ENCODE data around the gene CCNB3.

CCNB3 gene

DNA sequence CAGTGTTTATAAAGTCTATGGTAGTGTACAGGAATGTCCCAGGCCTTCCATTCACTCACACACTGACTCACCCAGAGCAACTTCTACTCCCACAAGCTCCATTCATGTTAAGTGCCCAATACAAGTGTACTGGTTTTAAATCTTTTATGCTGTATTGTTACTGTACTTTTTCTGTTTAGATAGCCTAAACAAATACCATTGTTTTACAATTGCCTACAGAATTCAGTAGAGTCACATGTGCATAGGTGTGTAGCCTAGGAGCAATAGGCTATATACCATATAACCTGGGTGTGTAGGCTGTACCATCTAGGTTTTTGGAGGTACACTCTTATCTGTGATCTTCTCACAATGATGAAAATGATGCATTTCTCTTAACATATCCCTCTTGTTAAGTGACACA lies 139.4 kb downstream of the CCNB3 start:
- DNase-seq: no peak

GRCh38 chrX:50372966-50373365 lies 168.4 kb downstream of the CCNB3 start:
- no peak for DNase-seq

DNA sequence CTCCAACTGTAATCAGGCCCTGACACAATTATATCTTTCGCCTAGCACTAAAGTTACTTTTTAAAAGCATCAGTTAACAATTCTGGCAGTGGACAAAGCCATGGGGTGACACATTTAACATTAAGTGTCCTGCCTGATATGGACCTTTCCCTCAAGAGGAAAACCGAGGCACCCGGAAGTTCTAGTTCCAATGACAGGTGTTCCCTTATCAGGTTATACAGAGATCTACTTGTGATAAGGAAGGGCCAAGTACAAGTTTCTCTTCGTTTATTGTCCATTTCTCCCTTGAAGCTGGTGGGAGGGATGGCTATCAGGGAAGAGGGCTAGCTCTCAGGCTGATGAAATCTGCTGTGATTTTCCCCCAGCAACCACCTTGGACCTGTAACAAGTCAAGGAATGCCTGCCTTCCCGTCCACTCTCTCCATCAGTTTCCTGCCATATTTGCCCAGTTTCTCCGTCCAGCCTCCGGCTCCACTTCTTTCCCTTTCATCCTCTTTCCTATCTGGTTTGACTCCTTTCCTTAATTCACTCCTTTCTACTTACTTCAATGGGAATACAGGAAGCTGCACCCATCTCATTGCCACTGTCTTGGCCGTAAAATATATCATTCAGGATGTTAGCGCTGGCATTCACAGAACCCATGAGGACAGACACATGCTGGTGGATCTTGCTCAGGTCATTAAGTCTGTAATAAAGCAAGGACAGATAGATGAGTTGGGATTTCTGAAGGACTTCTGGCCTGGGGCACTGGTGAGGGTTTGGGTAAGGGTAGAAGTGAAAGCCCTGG lies 171.1 kb downstream of the CCNB3 start:
- no peak for DNase-seq

DNA sequence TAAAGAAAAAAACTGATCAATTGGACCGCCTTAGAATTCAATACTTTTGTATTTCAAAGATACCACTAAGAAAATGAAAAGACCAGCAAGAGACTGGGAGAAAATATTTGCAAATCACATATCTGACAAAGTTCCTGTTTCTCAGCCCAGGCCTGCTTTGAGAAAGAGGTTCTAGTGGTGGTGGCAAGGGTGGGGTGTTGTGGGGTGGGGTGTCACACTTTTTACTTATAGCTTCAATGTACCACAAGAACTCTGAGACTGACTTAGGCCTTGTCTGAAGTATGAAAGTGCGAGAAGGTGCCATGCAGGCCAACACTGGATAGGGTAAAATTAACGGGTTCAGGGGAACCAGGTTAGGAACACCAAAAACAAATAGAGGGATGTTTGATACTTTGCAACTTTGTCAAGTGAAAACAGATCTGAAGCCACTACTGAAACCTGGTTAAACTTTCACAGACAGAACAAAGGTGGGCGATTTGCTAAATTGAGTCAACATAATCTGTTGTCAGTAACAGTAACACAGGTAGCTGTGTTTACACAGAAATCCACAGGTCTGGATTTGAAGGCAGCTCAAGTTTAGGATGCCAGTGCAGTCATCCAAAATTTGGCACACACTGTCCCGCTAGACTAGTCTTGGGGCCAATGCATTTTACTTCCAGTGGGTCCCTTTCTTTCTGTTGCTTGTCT lies 177.3 kb downstream of the CCNB3 start:
- DNase-seq: no peak

- no peak for DNase-seq
These were observed 182.0 kb downstream of the CCNB3 start for GRCh38 chrX:50386520-50386919.

DNA sequence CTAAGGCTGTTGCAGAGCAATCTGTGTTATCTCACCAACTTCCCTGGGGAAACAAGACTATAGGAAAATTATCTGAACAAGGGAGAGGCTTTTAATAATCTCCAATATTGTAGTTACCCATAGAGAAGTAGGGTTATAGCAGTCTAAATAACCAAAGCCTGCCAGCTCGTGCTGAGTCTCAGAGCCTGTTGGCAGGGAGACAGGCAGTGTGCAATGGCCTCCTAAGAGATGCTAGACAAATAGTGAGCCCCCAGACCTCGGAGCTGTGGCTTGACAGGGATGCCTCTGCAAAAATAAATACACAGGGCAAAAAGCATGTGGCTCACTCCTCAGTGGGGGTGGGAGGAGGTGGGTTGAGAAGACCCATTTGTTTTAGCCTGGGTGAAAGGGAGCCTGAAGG lies 189.3 kb downstream of the CCNB3 start:
- DNase-seq: no peak

All from activated effector memory CD4-positive, alpha-beta T cell treated with anti-CD3 and anti-CD28 coated beads, Interleukin-2, amount 50 U/mL, for 16 hours (primary cell).